Femur (tissue), 1 donor: Measurements from ENCODE around the gene FNDC1.
A peak's percentile ranks its signal among the peaks of the same experiment; 100 is the strongest.
"Not testable (repeated sequence)": the region's sequence is repeated elsewhere in the genome, so short reads cannot be mapped to it uniquely, and the experiment has no call there.

Experiments used
- DNase-seq: peaks from one replicate; pipeline ENCODE4 v3.0.0-alpha.2; 2017

Gene FNDC1

DNA sequence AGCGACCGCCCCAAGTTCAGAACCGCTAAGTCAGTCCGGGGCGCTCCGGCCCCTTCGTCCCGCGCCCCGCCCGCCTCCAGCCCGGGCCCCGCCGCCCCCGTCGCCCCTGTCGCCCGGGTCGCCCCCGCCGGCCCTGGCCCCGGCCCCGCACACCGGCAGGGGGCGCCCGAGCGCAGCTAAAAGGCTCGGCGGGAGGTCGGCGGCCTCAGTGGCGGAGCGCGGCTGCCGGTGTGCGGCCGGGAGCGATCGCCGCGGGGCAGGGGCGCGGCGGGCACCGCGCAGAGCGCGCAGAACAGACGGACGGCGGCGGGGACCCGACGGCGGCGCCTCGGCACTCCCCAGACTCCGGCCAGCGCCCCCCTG is at the start of gene FNDC1:
TSS of gene FNDC1 (plus strand) at position 208 of the 363 bp plus-strand sequence. CDS start 197 bp downstream, outside the sequence.
- DNase-seq = peak; percentile 74

DNA sequence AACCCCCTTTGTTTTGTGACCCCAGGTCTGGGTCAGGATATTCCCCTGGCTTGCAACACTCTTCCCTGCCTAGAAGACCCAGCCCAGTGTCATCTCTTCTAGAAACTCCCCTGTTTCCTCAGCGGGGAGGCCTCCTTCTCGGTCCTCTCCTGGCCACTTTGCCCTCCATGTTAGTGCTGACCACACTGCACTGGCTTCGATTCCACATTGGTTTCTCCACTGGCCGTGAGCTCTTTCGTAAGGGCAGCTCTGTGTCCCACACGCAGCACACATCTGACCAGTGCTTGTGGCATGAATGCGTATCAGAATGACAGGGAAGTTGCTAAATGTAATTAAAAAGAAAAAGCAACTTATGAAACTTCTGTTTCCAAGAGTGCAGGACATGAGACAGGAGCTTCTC is 49.4 kb upstream of the FNDC1 start:
- no peak for DNase-seq

DNA sequence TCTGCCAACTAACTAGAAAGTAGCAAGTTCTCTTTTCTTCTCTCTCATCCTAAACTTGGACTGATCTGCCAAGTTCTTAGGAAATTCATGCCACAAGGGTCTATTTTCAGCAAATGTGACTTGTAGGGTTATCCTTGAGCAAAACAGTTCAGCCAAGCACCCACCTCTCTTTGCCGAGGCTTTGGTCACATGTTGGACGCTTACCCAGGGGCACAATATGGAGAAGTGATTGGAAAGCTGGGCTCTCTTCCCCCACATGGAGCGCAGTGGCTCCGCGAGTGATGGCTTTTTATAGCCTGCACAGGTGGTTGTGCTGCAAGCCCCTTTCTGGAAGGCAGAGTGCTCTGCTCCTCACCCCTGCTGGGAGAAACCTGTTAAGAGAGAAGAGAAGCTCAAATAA is 47.7 kb upstream of the FNDC1 start:
- no peak for DNase-seq

DNA sequence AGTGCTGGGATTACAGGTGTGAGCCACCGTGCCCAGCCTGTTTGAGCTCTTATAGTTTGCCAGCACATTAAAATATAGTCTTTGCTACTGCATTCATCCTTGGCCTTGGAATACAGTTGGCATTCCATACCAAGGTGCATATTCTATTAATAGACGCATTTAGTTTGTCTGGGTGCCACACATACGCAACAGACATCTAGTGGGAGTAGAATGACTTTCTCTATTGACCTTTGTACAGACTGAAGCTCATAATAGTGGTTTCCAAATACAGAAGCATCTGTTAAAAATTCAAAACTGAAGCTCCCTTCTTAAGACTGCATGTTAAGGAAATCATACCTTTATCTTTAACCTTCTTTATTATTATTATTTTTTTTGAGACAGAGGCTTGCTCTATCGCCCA is 46.7 kb upstream of the FNDC1 start:
- no peak for DNase-seq

DNA sequence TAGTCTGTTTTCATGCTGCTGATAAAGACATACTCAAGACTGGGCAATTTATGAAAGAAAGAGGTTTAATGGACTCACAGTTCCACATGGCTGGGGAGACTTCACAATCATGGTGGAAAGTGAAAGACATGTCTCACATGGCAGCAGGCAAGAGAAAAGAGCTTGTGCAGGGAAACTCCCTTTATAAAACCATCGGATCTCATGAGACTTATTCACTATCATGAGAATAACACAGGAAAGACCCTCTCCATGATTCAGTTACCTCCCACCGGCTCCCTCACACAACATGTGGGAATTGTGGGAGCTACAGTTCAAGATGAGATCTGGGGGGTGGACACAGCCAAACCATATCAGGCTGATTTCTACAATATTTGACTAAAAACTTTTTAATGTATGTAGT is 45.4 kb upstream of the FNDC1 start:
- DNase-seq = not testable (repeated sequence)

DNA sequence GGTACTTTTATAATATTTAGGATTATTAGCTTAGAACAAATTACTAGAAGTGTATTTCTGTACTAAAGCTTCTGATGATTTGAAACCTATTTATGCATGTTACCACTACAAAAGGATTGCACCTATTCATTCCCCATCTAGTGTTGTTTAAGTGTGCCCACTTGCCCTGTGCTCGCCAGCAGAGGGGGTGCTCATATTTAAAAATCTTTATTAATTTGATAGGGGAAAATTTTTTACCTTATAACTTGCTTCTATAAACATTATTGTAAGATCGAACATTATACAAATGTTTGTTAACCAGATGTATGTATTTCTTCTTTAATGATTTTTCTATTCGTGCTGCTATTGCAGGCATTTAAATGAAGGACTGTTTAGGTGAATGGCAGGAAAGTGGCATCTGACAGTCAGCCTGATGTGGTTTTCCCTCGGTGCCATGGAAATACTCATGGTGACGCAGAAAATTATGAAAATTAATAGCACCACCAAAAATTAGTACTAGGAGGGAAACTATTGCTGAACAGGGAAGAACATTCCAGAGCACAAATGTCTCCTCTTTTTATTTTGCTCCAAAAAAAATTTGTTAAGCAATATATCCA is 44.1 kb upstream of the FNDC1 start:
- no peak for DNase-seq

DNA sequence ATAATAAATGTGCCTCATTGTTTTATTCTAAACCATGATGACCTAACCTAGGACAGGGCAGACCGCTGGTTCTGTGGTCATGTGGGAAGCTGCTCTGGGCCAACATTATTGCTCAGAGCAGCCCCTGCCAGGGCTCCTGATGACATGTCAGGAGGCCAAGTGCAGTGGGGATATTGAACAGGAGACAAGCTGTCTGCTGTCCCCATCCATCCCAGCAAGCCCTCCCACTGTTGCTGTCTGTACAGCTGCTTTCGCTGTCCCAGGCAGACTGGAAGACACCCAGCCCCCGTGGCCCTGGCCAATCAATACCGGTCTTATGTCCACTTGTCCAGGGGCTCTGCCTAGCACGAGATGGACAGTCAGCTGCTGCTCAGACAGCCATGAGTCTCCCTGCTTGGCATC is 43.2 kb upstream of the FNDC1 start:
- DNase-seq = peak; percentile 71

DNA sequence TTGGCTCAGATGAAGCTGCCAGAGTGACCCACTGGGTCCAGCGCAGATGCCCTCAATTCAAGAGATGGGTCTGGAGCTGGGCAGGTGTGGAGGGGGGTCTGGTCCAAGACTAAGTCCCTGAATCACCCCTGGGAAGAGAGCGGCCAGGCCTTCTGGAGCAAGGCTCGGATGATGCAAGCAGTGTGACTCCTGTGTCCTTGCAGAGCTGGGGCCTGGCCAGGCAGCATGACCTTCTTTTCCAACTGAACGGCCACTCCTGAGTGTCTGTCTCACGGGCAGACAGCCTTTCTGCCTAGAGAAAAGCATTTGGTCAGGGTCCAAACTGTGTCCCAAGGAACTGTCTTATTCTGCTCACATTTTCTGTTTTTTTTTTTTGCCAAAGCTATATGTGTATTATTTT is 42.6 kb upstream of the FNDC1 start:
- DNase-seq = no peak

DNA sequence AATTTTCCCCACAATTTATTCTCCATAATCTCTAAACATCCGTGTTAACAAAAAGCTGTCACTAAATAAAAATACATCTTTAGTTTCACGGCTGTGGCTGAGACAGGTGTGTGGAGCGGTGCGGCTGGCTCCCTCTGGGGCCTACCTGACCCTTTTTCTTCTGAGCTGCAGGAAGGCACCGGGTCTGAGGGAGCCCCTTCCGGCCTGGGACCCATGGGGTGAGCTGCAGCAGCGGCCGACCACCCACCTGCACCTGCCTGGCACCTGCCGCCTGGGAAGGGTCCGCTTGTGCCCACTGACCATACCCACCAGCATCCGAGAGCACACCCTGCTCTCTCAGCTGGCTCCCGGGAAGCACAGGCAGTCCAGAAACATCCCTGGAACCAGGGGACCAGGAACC is 41.5 kb upstream of the FNDC1 start:
- DNase-seq = no peak

DNA sequence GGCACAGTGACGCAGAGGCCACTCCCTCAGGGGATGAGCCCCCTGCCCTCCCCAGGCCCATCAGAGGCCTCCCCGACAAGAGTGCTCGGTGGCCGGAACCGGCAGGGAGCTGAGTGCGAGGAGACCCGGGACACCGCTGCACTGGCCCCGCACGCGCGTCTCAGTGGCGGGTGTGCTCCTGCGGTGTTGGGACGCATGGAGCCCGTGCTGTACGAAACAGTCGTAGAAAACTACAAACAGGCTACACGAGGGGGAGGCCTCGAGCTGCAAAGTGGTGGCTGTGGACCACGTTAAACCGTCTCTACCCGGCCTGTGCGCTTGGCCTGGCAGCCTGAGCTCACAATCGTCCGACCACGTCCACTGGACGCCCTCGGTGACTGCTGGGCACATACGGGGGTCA is 40.2 kb upstream of the FNDC1 start:
- DNase-seq = no peak

DNA sequence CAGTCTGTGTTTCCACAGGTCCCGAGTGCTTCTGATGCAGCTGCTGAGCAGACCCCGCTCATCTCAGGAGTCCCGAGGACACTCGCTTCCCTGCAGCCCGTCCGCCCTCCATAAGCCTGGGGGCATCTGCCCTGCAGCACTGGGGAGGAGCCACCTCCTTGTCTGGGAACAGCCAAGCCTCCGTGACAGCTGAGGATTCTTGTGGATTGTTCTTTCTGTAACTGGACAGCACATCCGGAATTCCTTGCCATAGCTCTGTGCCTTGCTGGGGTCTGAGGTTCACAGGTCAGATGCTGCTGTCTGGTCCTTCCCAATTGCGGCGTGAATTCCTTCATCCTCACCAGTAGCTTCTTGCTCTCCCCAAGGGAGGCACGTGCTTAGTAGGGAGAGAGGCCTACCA is 38.4 kb upstream of the FNDC1 start:
- DNase-seq = no peak

DNA sequence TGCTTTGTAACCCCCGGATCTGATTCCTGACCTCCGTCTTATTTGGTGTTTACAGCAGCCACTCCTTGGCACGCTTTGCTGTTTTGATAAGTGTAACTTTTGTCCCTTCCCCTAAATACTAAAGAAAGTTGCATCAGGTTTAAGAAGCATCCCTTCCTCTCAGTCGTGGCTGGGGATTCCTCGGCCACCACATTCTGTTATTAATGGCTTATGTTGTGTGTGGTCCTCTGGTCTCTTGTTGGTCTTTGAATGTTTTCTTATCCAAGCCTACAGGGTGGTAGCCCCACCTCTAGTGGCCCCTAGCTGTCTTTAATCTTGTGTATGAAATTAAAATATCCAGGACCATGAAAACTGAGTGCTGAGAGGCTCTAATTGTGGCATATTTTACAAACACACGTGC is 37.5 kb upstream of the FNDC1 start:
- no peak for DNase-seq

DNA sequence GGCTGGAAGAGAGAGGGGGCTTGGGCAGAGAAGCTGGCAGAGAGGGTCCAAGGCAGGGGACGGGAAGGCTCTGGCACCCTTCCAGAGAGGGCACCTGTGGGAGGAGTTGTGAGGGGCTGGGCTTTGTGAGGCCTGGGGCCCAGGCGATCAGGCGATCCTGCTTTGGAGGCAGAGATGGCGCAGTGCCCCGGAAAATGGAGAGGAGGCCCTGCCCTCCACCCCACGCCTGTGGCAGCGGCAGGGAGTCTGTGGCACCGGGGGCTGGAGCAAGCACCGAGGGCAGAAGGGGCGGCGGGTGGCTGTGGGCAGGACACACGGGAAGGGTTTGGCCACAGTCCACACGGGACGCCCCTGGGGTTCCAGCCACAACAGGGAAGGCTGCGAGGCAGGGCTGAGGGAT is 36.5 kb upstream of the FNDC1 start:
- DNase-seq = no peak

DNA sequence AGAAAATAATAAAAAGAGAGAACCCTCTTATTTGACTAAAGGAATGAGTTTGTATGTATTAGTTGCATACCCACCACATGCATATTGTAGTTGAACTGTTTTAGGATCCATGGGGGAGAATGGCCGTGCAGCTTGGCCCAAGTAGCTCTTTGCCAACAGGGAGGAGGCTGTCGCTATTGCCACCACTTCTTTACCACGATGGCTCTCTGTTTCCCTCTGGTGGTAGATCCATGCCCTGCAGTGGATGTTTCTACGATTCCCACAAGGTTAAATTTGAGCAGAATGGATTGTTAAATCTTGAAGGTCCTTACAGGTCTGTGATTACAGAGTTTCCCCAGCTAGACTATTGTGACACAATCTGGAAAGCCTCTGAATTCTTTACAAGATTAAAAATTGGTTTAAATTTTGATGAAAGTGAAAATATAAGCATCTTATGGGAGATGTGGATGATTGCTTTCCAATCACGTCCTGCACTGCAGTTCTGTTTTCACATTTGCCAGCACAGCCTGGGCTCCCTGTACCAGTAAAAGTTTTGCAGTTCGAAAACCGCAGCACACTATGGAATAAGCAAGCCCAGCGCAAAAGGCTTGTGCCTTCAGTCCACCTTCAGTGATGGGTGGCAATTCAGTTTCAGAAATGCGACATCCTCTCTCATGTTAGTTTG is 34.4 kb upstream of the FNDC1 start:
- DNase-seq = peak; percentile 73

DNA sequence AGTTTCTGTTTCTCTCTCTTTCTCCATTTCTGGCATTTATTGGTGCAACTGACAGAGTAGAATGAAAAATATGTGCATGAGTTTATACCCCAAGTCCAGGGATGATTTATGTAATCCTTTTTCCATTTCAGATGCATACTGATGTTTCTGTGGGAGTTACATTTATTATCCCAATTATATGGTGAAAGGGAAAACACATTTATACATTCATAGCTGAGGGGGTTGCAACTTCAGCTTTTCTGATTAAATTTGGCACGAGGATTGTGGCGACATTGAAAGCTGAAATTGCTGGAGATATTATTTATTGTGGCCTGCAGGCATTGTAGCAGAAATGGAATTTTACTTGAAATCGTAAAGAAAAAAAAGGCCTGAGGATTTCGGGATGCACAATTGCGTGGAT is 31.5 kb upstream of the FNDC1 start:
- no peak for DNase-seq

DNA sequence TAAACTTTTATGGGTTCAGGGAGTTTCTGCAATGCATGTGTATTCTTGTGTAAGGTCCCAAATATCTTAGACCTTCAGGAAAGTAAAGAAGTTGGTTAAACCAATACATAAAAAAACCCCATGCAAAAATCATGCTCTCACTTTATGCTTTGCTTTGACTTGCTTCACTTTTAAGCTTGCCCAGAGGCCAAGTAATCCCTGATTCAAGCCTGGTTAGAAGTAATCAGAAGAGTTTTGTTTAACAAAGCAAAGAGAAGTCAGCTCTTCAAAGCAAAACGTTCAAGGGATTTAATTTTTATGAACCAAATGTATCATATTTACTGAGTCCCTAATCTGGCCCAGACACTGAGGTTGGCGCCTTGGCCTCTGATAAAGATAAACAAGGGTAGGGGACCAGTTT is 26.7 kb upstream of the FNDC1 start:
- no peak for DNase-seq

DNA sequence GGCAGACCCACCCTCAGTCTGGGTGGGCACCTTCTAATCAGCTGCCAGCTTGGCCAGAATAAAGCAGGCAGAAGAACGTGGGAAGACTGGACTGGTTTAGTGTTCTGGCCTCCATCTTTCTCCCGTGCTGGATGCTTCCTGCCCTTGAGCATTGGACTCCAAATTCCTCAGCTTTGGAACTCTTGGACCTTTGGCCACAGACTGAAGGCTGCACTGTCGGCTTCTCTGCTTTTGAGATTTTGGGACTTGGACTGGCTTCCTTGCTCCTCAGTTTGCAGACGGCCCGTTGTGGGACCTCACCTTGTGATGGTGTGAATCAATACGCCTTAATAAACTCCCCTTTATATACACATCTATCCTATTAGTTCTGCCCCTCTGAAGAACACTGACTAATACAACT is 20.6 kb upstream of the FNDC1 start:
- DNase-seq = no peak

DNA sequence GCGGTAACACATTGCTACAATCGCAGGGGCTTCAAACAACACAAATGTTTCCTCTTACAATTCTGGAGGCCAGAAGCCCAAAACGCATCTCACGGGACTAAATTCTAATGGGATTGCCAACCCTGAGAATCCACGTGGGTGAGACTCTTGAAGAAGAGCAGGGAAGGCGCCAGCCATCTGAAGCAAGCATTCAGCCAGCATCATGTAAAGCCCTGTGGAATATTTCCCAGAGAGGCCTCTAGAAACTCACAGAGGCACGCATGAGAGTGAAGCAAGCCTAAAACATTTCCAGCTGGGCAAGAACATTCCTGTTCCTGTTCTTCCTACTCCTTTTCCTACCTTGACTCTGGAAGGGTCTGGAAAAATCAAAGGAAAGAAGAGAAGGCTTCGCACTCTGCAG is 19.6 kb upstream of the FNDC1 start:
- no peak for DNase-seq

DNA sequence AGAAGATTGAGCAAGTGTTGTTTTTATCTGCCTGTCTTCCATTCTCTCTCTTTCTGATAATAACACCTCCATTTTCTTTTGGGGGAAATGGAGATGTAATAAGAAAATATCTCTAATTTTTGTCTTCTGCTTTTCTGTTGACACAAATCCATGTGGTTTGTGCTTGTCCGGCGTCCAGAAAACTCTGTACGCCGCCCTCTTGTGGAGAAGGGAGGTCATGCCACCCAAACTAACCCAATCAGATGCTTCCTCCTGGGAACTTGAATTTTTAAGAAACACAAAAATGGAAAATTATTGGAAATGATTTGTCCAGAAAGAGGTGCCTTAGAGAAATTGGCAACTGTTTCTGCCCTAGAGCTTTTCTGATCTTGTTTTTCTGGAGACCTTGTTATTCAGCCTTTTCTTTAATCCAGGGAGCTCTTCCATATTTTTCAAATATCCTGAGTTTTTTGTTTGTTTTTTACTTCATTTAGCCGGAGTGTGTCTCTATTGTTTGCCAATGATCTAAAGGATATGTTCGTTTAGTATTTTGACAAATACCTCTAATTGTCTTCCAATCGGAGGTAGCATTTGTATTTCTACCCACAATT is 17.8 kb upstream of the FNDC1 start:
- DNase-seq = peak; percentile 65

DNA sequence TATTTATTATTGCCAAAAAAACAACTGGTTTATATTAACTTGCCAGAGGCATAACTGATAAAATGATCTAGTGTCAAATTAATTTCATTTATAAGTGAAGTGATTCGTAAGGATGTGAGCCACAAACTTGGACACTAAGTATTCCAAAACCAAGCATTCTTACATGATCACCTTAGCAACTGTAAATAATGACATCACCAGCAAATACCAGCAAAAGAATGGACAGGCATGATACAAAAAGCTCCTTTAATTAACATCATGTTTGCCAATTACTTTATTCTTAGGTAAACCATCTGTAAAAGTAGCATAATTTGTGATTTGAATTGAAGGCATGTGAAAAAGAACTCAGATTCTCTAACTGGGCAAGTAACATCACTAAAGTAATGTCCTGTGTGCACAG is 17.2 kb upstream of the FNDC1 start:
- no peak for DNase-seq

DNA sequence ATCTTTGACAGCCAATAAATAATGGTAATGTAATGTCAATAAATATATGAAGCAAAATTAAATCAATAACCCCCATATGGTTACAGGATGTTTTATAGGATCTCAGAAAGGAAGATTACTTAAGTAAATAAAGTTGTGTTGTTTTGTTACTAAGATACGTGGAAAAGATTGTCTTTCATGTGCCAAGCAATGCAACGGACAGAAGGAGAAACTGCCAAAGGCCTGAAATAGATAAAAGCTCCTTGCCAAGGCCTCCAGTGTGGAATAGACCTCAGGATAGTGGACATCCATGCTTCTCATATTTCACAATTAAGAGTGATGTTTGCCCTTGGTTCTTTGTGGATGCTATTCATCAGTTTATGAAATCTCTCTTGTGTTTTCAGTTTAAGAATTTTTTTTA is 16.4 kb upstream of the FNDC1 start:
- DNase-seq = no peak

DNA sequence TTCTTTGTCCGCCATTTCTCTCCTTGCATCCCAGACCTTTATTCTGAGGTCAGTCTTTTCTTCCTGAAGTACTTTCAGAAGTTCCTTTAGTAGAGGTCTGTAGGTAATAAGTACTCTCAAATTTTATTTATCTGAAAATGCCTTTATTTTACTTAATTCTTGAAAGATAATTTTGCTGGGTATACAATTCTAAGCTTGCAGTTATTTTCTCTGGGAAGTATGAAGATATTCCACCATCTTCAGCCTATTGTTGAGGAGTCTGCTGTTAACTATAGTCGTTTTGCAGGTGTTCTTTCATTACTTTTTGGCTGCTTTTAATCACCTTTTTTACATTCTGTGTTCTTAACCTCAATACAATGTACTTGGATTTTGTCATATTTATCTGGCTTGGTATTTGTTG is 13.5 kb upstream of the FNDC1 start:
- DNase-seq = no peak

DNA sequence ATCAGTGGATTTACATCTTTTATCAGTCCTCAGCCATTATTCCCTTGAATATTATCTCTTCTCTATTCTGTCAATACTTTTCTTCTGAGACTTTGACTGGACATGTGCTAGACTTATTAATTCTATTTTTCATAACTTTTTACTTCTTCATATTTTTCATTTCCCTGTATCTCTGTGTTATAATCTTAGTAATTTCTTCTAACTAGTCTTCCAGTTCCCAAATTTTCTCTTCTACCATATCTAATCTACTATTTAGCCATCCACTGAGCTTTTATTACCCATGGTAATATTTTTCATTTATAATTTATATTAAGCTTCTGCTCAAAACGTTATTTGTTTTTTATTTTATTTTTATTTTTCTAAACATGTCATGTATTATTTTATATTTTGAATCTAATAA is 13.1 kb upstream of the FNDC1 start:
- DNase-seq = no peak

DNA sequence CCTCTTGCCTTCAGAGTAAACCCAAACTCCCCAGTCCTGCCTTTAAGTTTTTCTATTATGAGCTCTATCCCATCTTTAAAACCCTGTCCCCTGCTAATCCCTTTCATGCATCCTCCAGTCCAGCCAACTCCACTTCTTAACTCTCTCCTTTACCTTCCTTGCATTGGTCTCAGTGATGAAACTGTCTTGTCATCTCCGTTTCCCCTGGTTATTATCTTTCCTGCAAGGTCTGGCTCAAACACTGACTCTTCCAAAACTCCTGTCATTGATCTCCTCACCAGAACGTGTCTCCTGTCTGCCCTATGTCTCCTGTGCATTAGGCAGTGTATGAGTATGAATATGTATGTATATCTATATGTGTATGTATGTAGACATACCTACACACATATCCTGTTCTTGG is 11.8 kb upstream of the FNDC1 start:
- no peak for DNase-seq

DNA sequence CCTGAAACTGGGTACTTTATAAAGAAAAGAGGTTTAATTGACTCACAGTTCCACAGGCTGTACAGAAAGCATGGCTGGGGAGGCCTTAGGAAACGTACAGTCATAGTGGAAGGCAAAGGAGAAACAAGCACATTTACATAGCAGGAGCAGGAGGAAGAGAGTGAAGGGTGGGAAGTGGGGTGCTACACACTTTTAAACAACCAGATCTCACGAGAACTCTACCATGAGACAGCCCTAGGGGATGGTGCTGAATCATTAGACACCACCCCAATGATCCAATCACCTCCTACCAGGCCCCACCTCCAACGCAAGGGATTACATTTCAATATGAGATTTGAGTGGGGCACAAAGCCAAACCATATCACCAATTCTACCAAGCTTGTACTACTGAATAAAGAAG is 7.4 kb upstream of the FNDC1 start:
- no peak for DNase-seq
